Activated CD4-positive, alpha-beta memory T cell treated with anti-CD3 and anti-CD28 coated beads for 36 hours (primary cell): ENCODE data around the gene KAT2A. TPM values are rescaled to one million over a fixed set of nuclear protein-coding genes. Genes with fewer than 3 reads are reported as not detected.

ENCODE experiments used
- CTCF ChIA-PET: fragments of 350-600 bp; sonication (Branson Sonifier 250); formaldehyde crosslinking; loops from one replicate; lab custom pipeline; 2021; ENCODE audit warnings: antibody characterized with exemption, inconsistent platforms; lab: Charles Lee
- POLR2A ChIA-PET: fragments of 350-600 bp; sonication (Branson Sonifier 250); formaldehyde crosslinking; loops from one replicate; lab custom pipeline; 2021; ENCODE audit warnings: antibody characterized with exemption; lab: Charles Lee
- DNase-seq: peaks from one replicate; pipeline ENCODE4 v3.0.0-alpha.2; 2020
- H3K27ac Mint-ChIP-seq: one replicate; pipeline ENCODE4 v1.8.0; 2021; ENCODE audit warnings: mixed read lengths
- H3K27me3 Mint-ChIP-seq: one replicate; pipeline ENCODE4 v1.8.0; 2021; ENCODE audit warnings: mixed read lengths
- H3K36me3 Mint-ChIP-seq: one replicate; pipeline ENCODE4 v1.8.0; 2021; ENCODE audit warnings: mixed read lengths
- H3K4me1 Mint-ChIP-seq: one replicate; pipeline ENCODE4 v1.8.0; 2021; ENCODE audit warnings: low read depth, mixed read lengths
- H3K4me3 Mint-ChIP-seq: one replicate; pipeline ENCODE4 v1.8.0; 2021; ENCODE audit warnings: mild to moderate bottlenecking, mixed read lengths
- H3K9me3 Mint-ChIP-seq: one replicate; pipeline ENCODE4 v1.8.0; 2021; ENCODE audit warnings: mixed read lengths
- intact Hi-C: fragments of 100-400 bp; cut with micrococcal nuclease; formaldehyde crosslinking; loops from one replicate; pipeline ENCODE4 v1.15.1; 2023
- total RNA-seq, 2 experiments: library from RNA; stranded (reverse); gene quantifications; one replicate each; pipeline ENCODE4 v1.2.3, GENCODE V29; 2021

Gene KAT2A
- total RNA-seq, 2 experiments from 2014 or later, result 38.6 to 41.0 TPM

DNA sequence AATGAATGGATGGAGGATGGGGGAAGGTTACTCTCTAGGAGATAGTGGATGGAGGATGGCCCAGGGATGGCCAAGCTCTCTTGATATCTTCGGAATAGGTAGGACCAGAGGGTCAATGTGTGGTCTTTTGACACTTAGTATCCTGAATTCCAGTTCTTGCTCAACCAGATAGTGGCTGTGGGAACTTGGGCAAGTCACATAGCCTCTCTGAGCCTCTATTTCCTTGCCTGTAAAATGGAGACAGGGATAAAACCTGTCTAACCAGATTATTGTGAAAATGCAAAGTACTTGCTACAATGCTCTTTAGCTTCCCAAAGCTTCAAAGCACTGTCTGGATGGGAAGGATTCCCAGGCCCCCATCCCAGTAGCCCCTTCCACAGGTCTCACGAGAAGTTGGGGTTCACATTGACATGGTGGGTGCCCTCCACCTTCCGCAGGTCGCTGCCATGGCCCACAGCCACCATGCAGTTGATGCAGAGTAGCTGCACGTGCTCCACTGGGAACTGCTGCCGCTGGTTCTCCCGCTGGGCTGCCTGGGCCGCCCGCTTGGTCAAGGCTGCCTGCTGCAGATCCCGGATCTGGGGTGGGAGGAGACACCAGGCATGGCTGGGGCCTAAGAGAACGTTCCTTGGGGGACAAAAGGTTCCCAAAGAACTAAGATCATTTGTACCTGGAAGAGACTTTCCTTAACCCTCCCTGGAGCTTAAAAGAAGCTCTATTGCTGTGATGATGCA, 17.8 kb downstream of the KAT2A start:
- CTCF ChIA-PET, result interaction anchor here (0.7 to 7.4 kb wide), 7 partner anchors 13 to 140 kb away, joined by 3 to 70 read pairs (median 4); partner anchors contain the start of gene NKIRAS2
- H3K4me3 Mint-ChIP-seq, result no peak overlapping the region
- no peaks in the 10 kb centered on the region for H3K9me3 Mint-ChIP-seq
- POLR2A ChIA-PET, result interaction anchor here (1.3 kb wide), 1 partner anchor 9 kb away, joined by 3 read pairs; the partner anchor contains the start of gene DHX58
- peaks cover 3% of the 10 kb centered on the region for H3K4me1 Mint-ChIP-seq
- DNase-seq, result no peak
- H3K27ac Mint-ChIP-seq, result no peak overlapping the region
- intact Hi-C loops, result no loop called here
- no peaks in the 10 kb centered on the region for H3K27me3 Mint-ChIP-seq
- H3K36me3 Mint-ChIP-seq, result peaks cover 1% of the 10 kb centered on the region

DNA sequence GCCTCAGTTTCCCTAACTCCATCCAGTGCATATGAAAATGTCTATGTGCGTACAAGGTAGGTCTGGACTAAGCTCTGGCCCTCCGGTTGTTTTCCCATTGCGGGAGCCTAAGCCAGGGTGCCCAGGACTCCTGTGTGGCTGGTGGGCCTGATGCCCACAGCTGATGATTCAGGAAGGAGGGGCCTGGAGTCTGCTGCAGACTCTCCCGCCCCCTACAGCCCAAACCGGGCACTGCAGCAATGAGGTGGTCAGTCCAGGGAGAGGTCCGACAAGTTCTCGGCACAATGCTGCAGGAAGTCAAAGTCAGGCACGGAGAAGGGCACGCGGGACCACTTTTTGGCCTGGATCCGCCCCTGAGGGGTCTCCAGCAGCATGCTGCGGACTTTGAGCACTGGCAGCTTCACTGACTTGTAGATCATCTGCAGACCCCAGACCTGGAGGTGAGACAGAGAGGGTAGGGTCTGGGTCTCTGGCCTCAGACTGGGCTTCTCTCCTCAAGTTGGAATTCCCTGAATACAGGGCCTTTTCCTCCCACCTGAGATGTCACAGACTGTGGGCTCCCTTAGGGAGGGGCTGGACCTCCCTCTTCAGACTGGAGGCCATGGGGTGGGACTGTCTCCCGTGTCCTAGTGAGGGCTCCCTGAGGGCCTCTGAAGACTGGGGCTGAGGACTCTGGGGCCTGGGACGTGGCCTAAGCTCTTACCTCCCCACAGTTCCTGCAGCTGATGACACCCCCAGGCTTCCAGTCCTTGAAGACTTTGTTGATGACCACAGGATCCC, 19.5 kb downstream of the KAT2A start:
- no peaks in the 10 kb centered on the region for H3K36me3 Mint-ChIP-seq
- peak; percentile 84 for DNase-seq
- H3K4me3 Mint-ChIP-seq, result no peak overlapping the region
- peaks cover 13% of the 10 kb centered on the region for H3K27me3 Mint-ChIP-seq
- peaks cover 8% of the 10 kb centered on the region for H3K4me1 Mint-ChIP-seq
- H3K27ac Mint-ChIP-seq, result no peak overlapping the region
- intact Hi-C loops, result loop anchor here (1.0 kb wide), 2 partner anchors 34 to 76 kb away; no protein-coding TSS in a partner anchor
- H3K9me3 Mint-ChIP-seq, result no peaks in the 10 kb centered on the region
- POLR2A ChIA-PET, result interaction anchor here (1.0 kb wide), 1 partner anchor 136 kb away, joined by 3 read pairs; no protein-coding TSS in a partner anchor
- CTCF ChIA-PET, result interaction anchor here (0.6 to 7.4 kb wide), 18 partner anchors 10 to 183 kb away, joined by 3 to 70 read pairs (median 4); partner anchors contain the start of genes ACLY, CNP, DHX58 and NKIRAS2

DNA sequence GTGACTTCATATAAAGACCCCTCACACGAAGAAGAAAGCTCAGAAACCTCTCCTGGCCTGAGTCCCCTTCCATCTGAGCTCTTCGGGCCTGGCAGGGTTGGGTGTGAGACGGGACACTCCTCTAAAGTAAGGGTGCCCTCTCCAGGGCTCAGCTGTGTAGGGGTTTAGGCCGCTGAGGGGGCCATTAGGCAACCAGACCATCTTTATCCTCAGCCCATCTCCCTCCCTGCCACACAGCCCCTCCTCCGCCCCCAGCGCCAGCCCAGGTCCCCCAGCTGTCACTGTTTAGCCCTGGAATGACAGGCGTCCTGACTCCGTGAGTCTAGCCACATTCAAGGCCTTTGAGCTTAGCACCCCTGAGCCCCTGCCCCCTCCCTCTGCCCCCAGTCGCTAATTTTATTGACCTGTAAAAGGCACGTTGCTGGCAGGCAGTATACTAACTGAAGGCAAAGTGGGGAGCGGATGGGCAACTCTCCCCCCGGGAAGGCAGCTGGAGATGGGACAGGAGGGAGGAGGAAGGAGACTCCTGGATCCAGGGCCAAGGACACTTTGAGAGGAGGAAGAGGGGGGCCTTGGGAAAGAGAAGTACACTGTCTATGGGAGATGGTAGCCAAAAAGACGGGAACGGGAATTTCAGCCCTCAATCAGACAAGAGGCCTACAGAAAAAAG, 22.3 kb downstream of the KAT2A start:
- peaks cover 8% of the 10 kb centered on the region for H3K4me1 Mint-ChIP-seq
- no peak for DNase-seq
- H3K36me3 Mint-ChIP-seq, result no peaks in the 10 kb centered on the region
- H3K9me3 Mint-ChIP-seq, result no peaks in the 10 kb centered on the region
- peaks cover 16% of the 10 kb centered on the region for H3K27me3 Mint-ChIP-seq
- CTCF ChIA-PET, result interaction anchor here (0.5 to 7.4 kb wide), 4 partner anchors 33 to 924 kb away, joined by 4 to 70 read pairs (median 26); partner anchors contain the start of genes BECN1 and VAT1
- intact Hi-C loops, result no loop called here
- POLR2A ChIA-PET, result interaction anchor here (0.7 to 1.3 kb wide), 3 partner anchors 13 to 73 kb away, joined by 3 to 4 read pairs (median 3); no protein-coding TSS in a partner anchor
- H3K27ac Mint-ChIP-seq, result no peak overlapping the region
- H3K4me3 Mint-ChIP-seq, result no peak overlapping the region

DNA sequence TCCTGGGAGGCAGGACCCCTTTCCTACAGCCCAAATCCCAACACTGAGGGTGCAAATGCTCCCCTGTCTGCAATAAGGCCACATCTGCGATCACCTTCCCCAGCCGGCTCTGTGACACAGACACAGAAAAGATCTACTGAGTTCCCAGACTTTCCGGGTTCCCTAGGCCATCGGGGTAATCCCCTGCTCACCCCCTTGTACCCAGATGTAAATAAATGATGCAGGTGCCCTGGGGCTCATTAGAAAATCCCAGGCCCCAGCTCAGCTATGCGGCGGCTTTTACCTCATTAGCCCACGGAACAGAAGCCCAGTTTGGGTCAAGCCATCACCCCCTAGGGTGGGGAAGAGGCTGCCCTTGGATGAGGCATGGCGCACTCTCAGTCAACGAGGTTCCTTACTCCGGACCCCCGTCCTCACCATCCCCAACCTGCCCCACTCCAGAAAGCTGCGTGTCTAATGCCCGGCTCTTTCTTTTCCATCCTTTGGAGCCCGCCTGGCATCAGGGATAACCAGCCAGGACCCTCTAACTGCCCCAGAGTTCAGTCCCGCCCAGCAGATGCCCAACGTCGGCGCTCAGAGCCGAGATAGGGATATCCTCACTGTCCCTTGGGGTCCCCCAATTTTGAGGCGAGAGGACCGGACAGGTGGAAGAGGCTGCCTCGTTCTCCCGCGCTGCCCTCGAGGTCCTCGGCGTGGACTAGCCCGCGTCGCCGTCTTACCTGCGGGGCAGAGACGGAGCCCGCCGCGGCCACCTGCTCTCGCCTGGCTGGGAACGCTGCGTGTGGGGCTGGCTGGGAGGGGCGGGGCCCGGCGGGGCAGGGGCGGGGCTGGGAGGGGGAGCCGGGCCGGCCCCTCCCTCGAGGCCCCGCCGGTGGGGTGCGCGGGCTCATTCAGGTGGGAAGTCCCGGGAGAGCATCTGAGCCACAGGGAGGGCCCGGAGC, 23.2 kb downstream of the KAT2A start, which contains the start of gene ZNF385C:
Gene ZNF385C (minus strand): TSS at position 783 of the 941 bp plus-strand sequence. CDS start 35,417 bp downstream, outside the sequence.
- Mint-ChIP-seq H3K4me1 (peaks cover 8% of the 10 kb centered on the region), H3K4me3 (no peak within 1 kb of the TSS), H3K9me3 (no peaks in the 10 kb centered on the region), H3K36me3 (no peaks in the 10 kb centered on the region), H3K27ac (no peak within 1 kb of the TSS), H3K27me3 (peaks cover 16% of the 10 kb centered on the region)
- ChIA-PET CTCF (interaction anchor here (0.5 to 7.4 kb wide), 7 partner anchors 12 to 726 kb away, joined by 3 to 49 read pairs (median 3); partner anchors contain the start of gene BECN1), POLR2A (interaction anchor here (0.7 to 1.3 kb wide), 3 partner anchors 14 to 72 kb away, joined by 3 to 4 read pairs (median 3); no protein-coding TSS in a partner anchor)
- intact Hi-C loops, result no loop called here
- DNase-seq, result peak; percentile 51

DNA sequence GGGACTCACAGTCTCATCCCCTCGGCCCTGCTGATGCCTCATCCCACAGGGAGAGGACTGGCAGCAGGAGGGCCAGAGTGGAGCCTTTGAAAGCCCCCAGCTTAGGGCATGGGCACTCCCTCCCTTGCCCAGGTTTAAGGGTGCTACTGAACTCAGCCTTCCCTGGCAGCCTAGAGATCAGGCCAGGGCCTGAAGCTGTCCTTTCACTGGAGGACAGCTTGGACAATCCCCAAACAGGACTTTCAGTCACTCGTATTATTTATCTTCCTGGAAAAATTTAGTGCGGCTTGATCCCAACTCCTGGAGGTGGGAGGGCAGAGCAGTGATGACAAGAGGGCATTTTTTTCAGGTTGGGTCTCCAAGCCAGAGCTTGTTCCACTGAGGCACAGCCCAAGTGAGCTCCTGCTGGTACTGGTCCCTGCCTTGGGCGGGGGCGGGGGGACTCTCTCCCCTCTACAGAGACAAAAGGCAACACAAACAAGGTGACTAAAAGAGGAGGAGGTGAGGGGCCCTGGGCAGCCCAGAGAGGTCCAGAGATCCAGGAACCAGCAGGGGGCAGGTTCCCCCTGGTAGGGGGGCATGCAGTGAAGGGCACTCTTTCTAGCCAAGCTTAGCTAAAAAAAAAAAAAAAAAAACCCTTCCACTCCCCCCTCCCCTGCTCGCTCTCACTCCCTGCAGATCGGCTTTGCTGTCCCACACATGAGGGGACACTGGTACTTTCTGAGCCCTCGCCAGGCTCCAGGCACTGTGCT, 24.6 kb downstream of the KAT2A start:
- ChIA-PET CTCF (interaction anchor here (1.0 to 2.3 kb wide), 5 partner anchors 10 to 71 kb away, joined by 3 to 11 read pairs (median 3); no protein-coding TSS in a partner anchor), POLR2A (interaction anchor here (0.8 kb wide), 1 partner anchor 14 kb away, joined by 3 read pairs; no protein-coding TSS in a partner anchor)
- Mint-ChIP-seq H3K27ac (no peak overlapping the region), H3K36me3 (no peaks in the 10 kb centered on the region), H3K27me3 (peaks cover 16% of the 10 kb centered on the region), H3K4me1 (peaks cover 8% of the 10 kb centered on the region), H3K9me3 (no peaks in the 10 kb centered on the region), H3K4me3 (no peak overlapping the region)
- intact Hi-C loops, result no loop called here
- no peak for DNase-seq

DNA sequence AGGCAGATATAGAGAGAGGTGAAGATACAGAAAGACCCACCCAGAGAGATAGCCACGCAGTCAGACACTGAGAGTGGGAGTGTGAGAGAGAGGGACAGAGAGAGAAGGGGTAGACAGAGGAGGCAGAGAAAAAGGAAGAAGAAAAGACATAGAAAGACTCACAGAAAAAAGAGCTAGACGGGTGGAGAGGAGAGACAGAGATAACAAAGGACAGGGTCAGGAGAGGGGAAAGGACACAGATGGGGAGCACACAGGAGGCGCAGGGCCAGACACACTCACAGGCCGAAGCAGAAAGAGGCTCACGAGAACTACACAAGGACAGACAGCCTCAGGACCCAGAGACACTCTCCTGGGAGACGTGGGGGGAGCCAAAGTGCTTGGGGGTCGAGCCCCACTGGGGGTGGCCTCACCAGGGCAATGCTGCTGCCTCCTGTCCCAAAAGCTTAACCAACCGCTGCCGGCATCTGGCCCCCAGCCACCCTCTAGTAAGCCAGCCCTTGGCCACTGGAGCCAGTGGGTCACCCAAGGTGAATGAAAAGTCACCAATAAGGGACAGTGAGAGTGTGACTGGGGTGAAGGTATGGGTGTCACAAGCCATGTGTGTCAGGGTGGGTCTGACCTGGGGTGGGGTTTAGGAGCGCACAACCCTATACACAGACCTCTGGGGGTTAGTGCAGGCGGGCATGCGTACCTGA, 26.6 kb downstream of the KAT2A start:
- intact Hi-C loops, result no loop called here
- Mint-ChIP-seq H3K4me1 (peaks cover 8% of the 10 kb centered on the region), H3K27me3 (peaks cover 21% of the 10 kb centered on the region), H3K4me3 (no peak overlapping the region), H3K36me3 (no peaks in the 10 kb centered on the region), H3K27ac (no peak overlapping the region), H3K9me3 (no peaks in the 10 kb centered on the region)
- ChIA-PET POLR2A (no interaction called here), CTCF (interaction anchor here (0.6 kb wide), 1 partner anchor 23 kb away, joined by 4 read pairs; no protein-coding TSS in a partner anchor)
- no peak for DNase-seq

DNA sequence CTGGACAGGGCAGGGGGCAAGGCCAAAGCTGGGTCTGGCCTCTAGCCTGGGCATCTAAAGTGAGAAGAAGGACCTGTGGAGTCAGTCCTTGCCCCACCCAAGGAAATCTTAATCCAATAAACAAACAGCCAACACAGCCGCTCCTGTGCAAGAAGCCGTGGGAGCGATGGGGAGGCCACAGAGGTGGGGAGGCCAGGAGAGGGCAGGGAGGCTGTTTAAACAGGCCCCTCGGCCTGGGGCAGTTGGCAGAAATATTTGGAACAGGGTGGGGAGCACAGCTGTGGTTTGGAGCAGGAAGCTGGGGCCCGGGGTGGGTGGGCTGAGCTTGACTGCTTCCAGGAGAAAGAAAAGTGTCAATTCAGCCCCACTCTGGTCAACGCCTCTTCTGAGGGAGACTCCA, 28.2 kb downstream of the KAT2A start:
- intact Hi-C loops, result no loop called here
- no peak overlapping the region for H3K4me3 Mint-ChIP-seq
- H3K36me3 Mint-ChIP-seq, result no peaks in the 10 kb centered on the region
- H3K4me1 Mint-ChIP-seq, result peaks cover 5% of the 10 kb centered on the region
- ChIA-PET CTCF (interaction anchor here (1.0 kb wide), 1 partner anchor 27 kb away, joined by 3 read pairs; no protein-coding TSS in a partner anchor), POLR2A (no interaction called here)
- no peak for DNase-seq
- H3K27me3 Mint-ChIP-seq, result peaks cover 20% of the 10 kb centered on the region
- no peaks in the 10 kb centered on the region for H3K9me3 Mint-ChIP-seq
- no peak overlapping the region for H3K27ac Mint-ChIP-seq

DNA sequence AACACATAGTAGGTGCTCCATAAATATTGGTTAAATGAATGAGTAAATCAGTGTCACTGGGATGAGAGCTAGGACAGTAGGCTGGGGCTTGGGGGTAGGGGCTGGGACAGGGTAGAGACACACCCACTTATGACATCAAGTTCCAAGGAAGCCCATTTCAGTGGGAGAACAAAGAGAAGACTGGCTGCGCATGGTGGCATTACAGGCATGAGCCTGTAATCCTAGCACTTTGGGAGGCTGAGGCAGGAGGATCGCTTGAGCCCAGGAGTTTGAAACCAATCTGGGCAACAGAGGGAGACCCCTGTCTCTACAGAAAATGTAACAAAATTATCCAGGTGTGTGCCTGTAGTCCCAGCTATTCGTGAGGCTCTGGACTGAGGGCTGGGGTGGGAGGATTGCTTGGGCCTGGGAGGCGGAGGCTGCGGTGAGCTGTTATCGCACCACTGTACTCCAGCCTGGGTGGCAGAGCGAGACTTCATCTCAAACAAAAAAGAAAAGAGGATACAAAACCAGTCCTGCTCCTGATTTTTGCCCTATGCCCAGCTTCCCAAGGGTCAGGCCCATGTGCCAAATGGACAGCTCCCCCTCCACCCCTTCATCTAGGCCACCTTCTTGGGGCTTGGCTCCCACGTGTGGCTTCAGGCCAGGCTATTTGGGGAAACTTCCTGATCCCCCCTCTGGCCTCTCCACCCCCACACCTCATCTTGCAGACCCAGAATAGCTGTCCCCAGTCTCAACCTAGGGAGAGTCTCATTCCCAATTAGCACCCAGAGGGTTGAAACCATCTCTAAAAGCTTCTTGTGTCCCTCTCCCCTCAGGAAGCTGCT, 30.0 kb downstream of the KAT2A start:
- Mint-ChIP-seq H3K36me3 (no peaks in the 10 kb centered on the region), H3K27ac (no peak overlapping the region), H3K4me1 (no peaks in the 10 kb centered on the region), H3K9me3 (no peaks in the 10 kb centered on the region), H3K27me3 (peaks cover 7% of the 10 kb centered on the region), H3K4me3 (no peak overlapping the region)
- intact Hi-C loops, result no loop called here
- ChIA-PET POLR2A (no interaction called here), CTCF (interaction anchor here (0.6 to 1.4 kb wide), 2 partner anchors 23 to 51 kb away, joined by 3 read pairs; no protein-coding TSS in a partner anchor)
- DNase-seq, result no peak

DNA sequence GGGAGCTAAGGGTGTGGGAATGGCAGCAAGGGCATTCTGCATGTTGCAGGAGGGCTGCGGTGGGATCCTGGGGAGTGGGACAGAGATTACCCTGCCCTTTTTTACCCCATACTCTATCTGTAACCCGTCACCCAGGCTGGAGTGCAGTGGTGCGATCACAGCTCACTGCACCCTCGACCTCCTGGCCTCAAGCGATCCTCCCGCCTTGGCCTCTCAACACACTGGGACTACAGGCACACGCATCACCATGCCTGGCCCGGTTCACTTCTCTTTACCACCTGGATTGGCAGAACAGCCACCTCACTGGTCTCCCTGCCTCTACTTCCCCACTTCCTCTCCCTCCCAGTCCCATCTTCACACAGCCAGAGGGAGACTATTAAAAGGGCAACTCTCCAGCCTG, 32.4 kb downstream of the KAT2A start:
- Mint-ChIP-seq H3K4me1 (no peaks in the 10 kb centered on the region), H3K4me3 (no peak overlapping the region), H3K27me3 (peaks cover 7% of the 10 kb centered on the region), H3K27ac (no peak overlapping the region), H3K9me3 (no peaks in the 10 kb centered on the region), H3K36me3 (no peaks in the 10 kb centered on the region)
- CTCF ChIA-PET, result no interaction called here
- POLR2A ChIA-PET, result no interaction called here
- intact Hi-C loops, result no loop called here
- DNase-seq, result no peak
